HG02642 (cell line): ENCODE results near the gene CCNYL1.
"Not testable (repeated sequence)": the region's sequence is repeated elsewhere in the genome, so short reads cannot be mapped to it uniquely, and the experiment has no call there.

Source experiments
- ATAC-seq: cut with Tn5 transposase; IDR thresholded peaks from one replicate; pipeline ENCODE4 v1.9.1; 2021; ENCODE audit warnings: mild to moderate bottlenecking; ENCODE audit not compliant: unreplicated experiment, poor library complexity

Gene CCNYL1

GRCh38 chr2:207710814-207711740, at the start of gene CCNYL1:
Gene CCNYL1 (plus strand): TSS chr2:207711640. CDS start chr2:207711897, 257 bp downstream.
- ATAC-seq, result peak; percentile 97

GRCh38 chr2:207662203-207662602, 49.2 kb upstream of the CCNYL1 start:
- peak; percentile 94 for ATAC-seq

- no peak for ATAC-seq
Observed at GRCh38 chr2:207663870-207664545, 47.4 kb upstream of the CCNYL1 start.

GRCh38 chr2:207670887-207671286, 40.6 kb upstream of the CCNYL1 start:
- ATAC-seq, result no peak

GRCh38 chr2:207673431-207673830, 38.0 kb upstream of the CCNYL1 start:
- ATAC-seq, result no peak

- no peak for ATAC-seq
Observed at GRCh38 chr2:207674266-207674774, 37.1 kb upstream of the CCNYL1 start.

- ATAC-seq, result no peak
Observed at GRCh38 chr2:207674826-207675225, 36.6 kb upstream of the CCNYL1 start.

- ATAC-seq, result no peak
Observed at GRCh38 chr2:207676827-207677354, 34.5 kb upstream of the CCNYL1 start.

GRCh38 chr2:207681431-207681830, 30.0 kb upstream of the CCNYL1 start:
- no peak for ATAC-seq

GRCh38 chr2:207682557-207682956, 28.9 kb upstream of the CCNYL1 start:
- ATAC-seq, result no peak

- no peak for ATAC-seq
Observed at GRCh38 chr2:207683438-207683837, 28.0 kb upstream of the CCNYL1 start.

- ATAC-seq, result no peak
Observed at GRCh38 chr2:207683879-207684627, 27.4 kb upstream of the CCNYL1 start.

- no peak for ATAC-seq
Observed at GRCh38 chr2:207686812-207687211, 24.6 kb upstream of the CCNYL1 start.

- no peak for ATAC-seq
Observed at GRCh38 chr2:207688597-207688996, 22.8 kb upstream of the CCNYL1 start.

- not testable (repeated sequence) for ATAC-seq
Observed at GRCh38 chr2:207690845-207691461, 20.5 kb upstream of the CCNYL1 start.

GRCh38 chr2:207692206-207693065, 19.0 kb upstream of the CCNYL1 start:
- peak; percentile 55 for ATAC-seq

- no peak for ATAC-seq
Observed at GRCh38 chr2:207693641-207694249, 17.7 kb upstream of the CCNYL1 start.

GRCh38 chr2:207694811-207695281, 16.6 kb upstream of the CCNYL1 start:
- no peak for ATAC-seq
